Loucy (cell line): Measurements from ENCODE around the gene NSL1.
A peak's percentile ranks its signal among the peaks of the same experiment; 100 is the strongest.

Source experiments
- H2AFZ ChIP-seq: fragments of 200-600 bp; sonication (generic); 2 replicates; pipeline ENCODE4 v1.6.0; 2016; ENCODE audit warnings: antibody characterized with exemption, mild to moderate bottlenecking, low read length, moderate library complexity
- H3F3A ChIP-seq: fragments of 200-600 bp; 2 replicates; pipeline ENCODE4 v1.6.0; 2016; ENCODE audit warnings: antibody characterized with exemption, low read depth, mild to moderate bottlenecking
- H3K27me3 ChIP-seq: fragments of 200-600 bp; sonication (generic); 2 replicates; pipeline ENCODE4 v1.6.1; 2014; ENCODE audit warnings: low read length, mild to moderate bottlenecking; ENCODE audit not compliant: insufficient read depth, poor library complexity, severe bottlenecking
- H3K36me3 ChIP-seq: fragments of 200-600 bp; sonication (generic); 2 replicates; pipeline ENCODE4 v1.6.1; 2016; ENCODE audit warnings: low read length; ENCODE audit not compliant: insufficient read depth
- H3K4me1 ChIP-seq: fragments of 200-600 bp; sonication (generic); 2 replicates; pipeline ENCODE4 v1.5.1; 2014; ENCODE audit warnings: low read length, mild to moderate bottlenecking; ENCODE audit not compliant: insufficient read depth, poor library complexity, severe bottlenecking
- H3K4me2 ChIP-seq: fragments of 200-600 bp; sonication (generic); 2 replicates; pipeline ENCODE4 v1.6.0; 2014; ENCODE audit warnings: antibody characterized with exemption, low read length, low read depth, mild to moderate bottlenecking; ENCODE audit not compliant: poor library complexity, severe bottlenecking
- H3K4me3 ChIP-seq: fragments of 200-600 bp; sonication (generic); 2 replicates; pipeline ENCODE4 v1.5.1; 2014; ENCODE audit warnings: low read length, mild to moderate bottlenecking, mixed read lengths; ENCODE audit not compliant: poor library complexity, severe bottlenecking
- H3K79me2 ChIP-seq: fragments of 200-600 bp; sonication (generic); 2 replicates; pipeline ENCODE4 v1.6.1; 2014; ENCODE audit warnings: low read length; ENCODE audit not compliant: insufficient read depth
- H3K9ac ChIP-seq: fragments of 200-600 bp; sonication (generic); 2 replicates; pipeline ENCODE4 v1.6.0; 2014; ENCODE audit warnings: mild to moderate bottlenecking, low read depth, low read length, moderate library complexity; ENCODE audit not compliant: poor library complexity, severe bottlenecking
- H3K9me2 ChIP-seq: fragments of 200-600 bp; sonication (generic); replicated peaks from 2 replicates; pipeline ENCODE4 v1.6.1; 2016; ENCODE audit warnings: low read depth, low read length, mixed read lengths
- H3K9me3 ChIP-seq: fragments of 200-600 bp; sonication (generic); 2 replicates; pipeline ENCODE4 v1.6.1; 2014; ENCODE audit warnings: mild to moderate bottlenecking, antibody characterized with exemption, low read length, low read depth; ENCODE audit not compliant: insufficient read depth
- H4K20me1 ChIP-seq: fragments of 200-600 bp; sonication (generic); 2 replicates; pipeline ENCODE4 v1.6.0; 2014; ENCODE audit warnings: antibody characterized with exemption, low read length, mild to moderate bottlenecking; ENCODE audit not compliant: insufficient read depth, poor library complexity, severe bottlenecking
- CTCF ChIP-seq: fragments of 200-600 bp; sonication (generic); conservative IDR thresholded peaks from 2 replicates; pipeline ENCODE4 v1.5.1; 2014; ENCODE audit warnings: mild to moderate bottlenecking, antibody characterized with exemption, low read length
- EZH2phosphoT487 ChIP-seq: fragments of 200-600 bp; IDR thresholded peaks from 2 replicates; pipeline ENCODE4 v1.6.1; 2018; ENCODE audit warnings: antibody characterized with exemption, mild to moderate bottlenecking, moderate library complexity, borderline replicate concordance

The NSL1 gene

GRCh38 chr1:212785871-212786270, 5.7 kb downstream of the NSL1 start:
- H3K9me2 ChIP-seq, result no peaks in the 10 kb centered on the region
- H3K9me3 ChIP-seq, result no peaks in the 10 kb centered on the region
- H3K9ac ChIP-seq, result no peak overlapping the region
- no peaks in the 10 kb centered on the region; the same call in 1 of the 2 replicates for H3F3A ChIP-seq
- peaks cover 19% of the 10 kb centered on the region for H4K20me1 ChIP-seq
- H3K4me1 ChIP-seq, result peaks cover 28% of the 10 kb centered on the region
- no peak overlapping the region for H2AFZ ChIP-seq
- TF ChIP-seq EZH2phosphoT487 (no peak), CTCF (no peak)
- peaks cover 40% of the 10 kb centered on the region for H3K79me2 ChIP-seq
- peaks cover 43% of the 10 kb centered on the region for H3K36me3 ChIP-seq
- no peak overlapping the region for H3K4me2 ChIP-seq
- H3K27me3 ChIP-seq, result no peaks in the 10 kb centered on the region
- no peak overlapping the region for H3K4me3 ChIP-seq

GRCh38 chr1:212783976-212784375, 7.6 kb downstream of the NSL1 start:
- Histone ChIP-seq H3K9me3 (no peaks in the 10 kb centered on the region), H3F3A (no peaks in the 10 kb centered on the region; the same call in 1 of the 2 replicates), H3K4me3 (no peak overlapping the region), H3K79me2 (peaks cover 23% of the 10 kb centered on the region), H4K20me1 (peaks cover 10% of the 10 kb centered on the region), H2AFZ (no peak overlapping the region), H3K36me3 (peaks cover 45% of the 10 kb centered on the region), H3K4me2 (no peak overlapping the region), H3K27me3 (no peaks in the 10 kb centered on the region), H3K9me2 (no peaks in the 10 kb centered on the region), H3K4me1 (peaks cover 18% of the 10 kb centered on the region), H3K9ac (no peak overlapping the region)
- TF ChIP-seq EZH2phosphoT487, result no peak
- no peak for TF ChIP-seq CTCF

- Histone ChIP-seq H3K27me3 (no peaks in the 10 kb centered on the region), H3K36me3 (peaks cover 45% of the 10 kb centered on the region), H2AFZ (no peak overlapping the region), H3K4me1 (peaks cover 5% of the 10 kb centered on the region), H3F3A (no peaks in the 10 kb centered on the region; the same call in 1 of the 2 replicates), H3K4me2 (no peak overlapping the region), H3K79me2 (peaks cover 10% of the 10 kb centered on the region), H3K9me3 (no peaks in the 10 kb centered on the region), H3K9me2 (no peaks in the 10 kb centered on the region), H4K20me1 (peaks cover 5% of the 10 kb centered on the region), H3K4me3 (no peak overlapping the region), H3K9ac (no peak overlapping the region)
- TF ChIP-seq EZH2phosphoT487 (no peak), CTCF (peak; percentile 75)
Measured at GRCh38 chr1:212782422-212783154, 9.0 kb downstream of the NSL1 start.
